Activated CD8-positive, alpha-beta memory T cell treated with anti-CD3 and anti-CD28 coated beads for 4 hours (primary cell): Measurements from ENCODE around the gene LCN10.
"Not testable (repeated sequence)": the region's sequence is repeated elsewhere in the genome, so short reads cannot be mapped to it uniquely, and the experiment has no call there.

Experiments used
- DNase-seq, 2 donors: peaks; one replicate each; pipeline ENCODE4 v3.0.0-alpha.2; 2020; ENCODE audit warnings: low read depth in 2 of 2

LCN10 gene

GRCh38 chr9:136771907-136772415 lies 29.2 kb upstream of the LCN10 start:
- no peak for DNase-seq

- DNase-seq = no peak
These were observed 27.0 kb upstream of the LCN10 start for GRCh38 chr9:136769710-136770191.

- not testable (repeated sequence) for DNase-seq
These were observed 23.8 kb upstream of the LCN10 start for GRCh38 chr9:136766410-136767120.

- DNase-seq = not testable (repeated sequence)
These were observed 23.1 kb upstream of the LCN10 start for GRCh38 chr9:136765745-136766409.

GRCh38 chr9:136765041-136765440 lies 22.3 kb upstream of the LCN10 start:
- DNase-seq = no peak

GRCh38 chr9:136764301-136764891 lies 21.7 kb upstream of the LCN10 start, which contains the start of gene LCN15:
LCN15 (minus strand) TSS chr9:136764518; CDS start chr9:136764488, 30 bp downstream.
- DNase-seq = no peak

GRCh38 chr9:136763649-136764035 lies 20.9 kb upstream of the LCN10 start:
- DNase-seq = no peak

- no peak for DNase-seq
These were observed 20.3 kb upstream of the LCN10 start for GRCh38 chr9:136762915-136763648.

- DNase-seq = no peak
These were observed 19.5 kb upstream of the LCN10 start for GRCh38 chr9:136762221-136762691.

- DNase-seq = no peak
These were observed 18.8 kb upstream of the LCN10 start for GRCh38 chr9:136761545-136761981.

- not testable (repeated sequence) for DNase-seq
These were observed 18.2 kb upstream of the LCN10 start for GRCh38 chr9:136760834-136761544.

GRCh38 chr9:136760424-136760823 lies 17.7 kb upstream of the LCN10 start:
- no peak for DNase-seq

GRCh38 chr9:136759436-136760325 lies 16.9 kb upstream of the LCN10 start:
- no peak for DNase-seq

GRCh38 chr9:136759001-136759400 lies 16.3 kb upstream of the LCN10 start:
- DNase-seq = no peak

- DNase-seq = no peak
These were observed 15.0 kb upstream of the LCN10 start for GRCh38 chr9:136757751-136758140.

- DNase-seq = no peak
These were observed 14.6 kb upstream of the LCN10 start for GRCh38 chr9:136757328-136757727.

GRCh38 chr9:136756836-136757235 lies 14.1 kb upstream of the LCN10 start:
- no peak for DNase-seq

- no peak for DNase-seq
These were observed 13.3 kb upstream of the LCN10 start for GRCh38 chr9:136756134-136756438.

- not testable (repeated sequence) for DNase-seq
These were observed 12.8 kb upstream of the LCN10 start for GRCh38 chr9:136755302-136756133.
